Daoy (cell line): Measurements from ENCODE around the gene KRTAP10-8. TPM values are rescaled to one million over a fixed set of nuclear protein-coding genes. Genes with fewer than 3 reads are reported as not detected.

Experiments
- total RNA-seq: library from RNA; depleted of rRNA; stranded (reverse); fragments of >200 nt; shearing (Covaris generic); gene quantifications from 2 replicates; pipeline ENCODE4 v1.2.3, GENCODE V29; 2014; rRNA removed

KRTAP10-8 gene
- total RNA-seq, 1 experiment from 2014 or later, result not detected

Other genes with a start within 250 kb of the KRTAP10-8 start
- gene LRRC3, start 156.6 kb upstream of the KRTAP10-8 start, total RNA-seq, result 0.06 and 0.17 TPM in 2 replicates
- not detected in 2 replicates for gene KRTAP10-1, start 71.9 kb upstream of the KRTAP10-8 start, total RNA-seq
- not detected in 2 replicates for gene KRTAP10-2, start 60.6 kb upstream of the KRTAP10-8 start, total RNA-seq
- gene KRTAP10-3, start 53.3 kb upstream of the KRTAP10-8 start, total RNA-seq, result not detected in 2 replicates
- gene KRTAP10-4, start 38.4 kb upstream of the KRTAP10-8 start, total RNA-seq, result not detected in 2 replicates
- not detected in 2 replicates for gene KRTAP10-5, start 31.5 kb upstream of the KRTAP10-8 start, total RNA-seq
- gene KRTAP10-6, start 19.6 kb upstream of the KRTAP10-8 start, total RNA-seq, result not detected in 2 replicates
- gene KRTAP10-7, start 11.5 kb upstream of the KRTAP10-8 start, total RNA-seq, result not detected in 2 replicates
- gene KRTAP10-9, start 15.0 kb downstream of the KRTAP10-8 start, total RNA-seq, result not detected in 2 replicates
- not detected in 2 replicates for gene KRTAP10-10, start 25.3 kb downstream of the KRTAP10-8 start, total RNA-seq
- gene KRTAP10-11, start 34.3 kb downstream of the KRTAP10-8 start, total RNA-seq, result not detected in 2 replicates
- gene KRTAP12-4, start 42.6 kb downstream of the KRTAP10-8 start, total RNA-seq, result not detected in 2 replicates
- gene KRTAP12-3, start 45.9 kb downstream of the KRTAP10-8 start, total RNA-seq, result not detected in 2 replicates
- gene KRTAP12-2, start 54.8 kb downstream of the KRTAP10-8 start, total RNA-seq, result not detected in 2 replicates
- gene KRTAP12-1, start 70.1 kb downstream of the KRTAP10-8 start, total RNA-seq, result not detected in 2 replicates
- gene KRTAP10-12, start 85.1 kb downstream of the KRTAP10-8 start, total RNA-seq, result not detected in 2 replicates
- not detected in 2 replicates for gene TSPEAR, start 99.5 kb downstream of the KRTAP10-8 start, total RNA-seq
- gene UBE2G2, start 189.7 kb downstream of the KRTAP10-8 start, total RNA-seq, result 90.1 and 152 TPM in 2 replicates
- 98.9 and 125 TPM in 2 replicates for gene SUMO3, start 206.0 kb downstream of the KRTAP10-8 start, total RNA-seq